ENCODE data around the gene CARD19.
A peak's percentile ranks its signal among the peaks of the same experiment; 100 is the strongest.

CARD19 gene

DNA sequence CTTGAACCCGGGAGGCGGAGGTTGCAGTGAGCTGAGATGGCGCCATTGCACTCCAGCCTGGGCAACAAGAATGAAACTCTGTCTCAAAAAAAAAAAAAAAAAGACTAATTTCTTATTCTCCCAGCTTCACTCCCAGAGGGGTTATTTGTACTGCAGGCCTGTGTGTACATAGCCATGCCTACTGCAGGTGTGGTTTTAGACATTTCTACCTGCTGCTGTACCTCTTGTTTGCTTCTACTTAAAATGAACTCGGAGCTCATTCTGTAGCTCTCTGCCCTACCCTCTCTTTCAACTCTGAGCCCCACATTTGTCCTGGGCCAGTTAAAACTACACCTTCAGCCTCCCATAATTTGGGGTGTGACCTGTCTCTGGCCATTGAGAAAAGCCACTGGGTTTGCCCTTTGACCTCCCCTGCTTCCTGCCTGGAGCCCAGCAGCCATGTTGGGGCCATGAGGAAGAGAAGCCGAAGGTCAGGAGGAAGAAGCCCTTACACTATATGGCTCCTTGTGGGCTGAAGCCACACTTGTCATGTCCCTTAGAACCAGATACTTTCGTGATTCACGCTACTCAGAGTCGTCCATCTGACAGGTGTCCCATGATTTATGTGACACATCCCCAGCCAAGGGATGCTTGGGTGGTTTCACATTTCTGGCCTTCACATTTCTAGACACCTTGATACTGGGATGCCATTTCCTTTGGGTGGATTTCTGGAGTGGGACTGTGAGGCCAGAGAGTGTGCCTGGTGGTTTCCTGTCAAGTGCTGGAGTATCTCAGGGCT, 9.4 kb upstream of the CARD19 start:
- DNase-seq (ENCODE audit: low read depth in 2 of 2), result no peak

DNA sequence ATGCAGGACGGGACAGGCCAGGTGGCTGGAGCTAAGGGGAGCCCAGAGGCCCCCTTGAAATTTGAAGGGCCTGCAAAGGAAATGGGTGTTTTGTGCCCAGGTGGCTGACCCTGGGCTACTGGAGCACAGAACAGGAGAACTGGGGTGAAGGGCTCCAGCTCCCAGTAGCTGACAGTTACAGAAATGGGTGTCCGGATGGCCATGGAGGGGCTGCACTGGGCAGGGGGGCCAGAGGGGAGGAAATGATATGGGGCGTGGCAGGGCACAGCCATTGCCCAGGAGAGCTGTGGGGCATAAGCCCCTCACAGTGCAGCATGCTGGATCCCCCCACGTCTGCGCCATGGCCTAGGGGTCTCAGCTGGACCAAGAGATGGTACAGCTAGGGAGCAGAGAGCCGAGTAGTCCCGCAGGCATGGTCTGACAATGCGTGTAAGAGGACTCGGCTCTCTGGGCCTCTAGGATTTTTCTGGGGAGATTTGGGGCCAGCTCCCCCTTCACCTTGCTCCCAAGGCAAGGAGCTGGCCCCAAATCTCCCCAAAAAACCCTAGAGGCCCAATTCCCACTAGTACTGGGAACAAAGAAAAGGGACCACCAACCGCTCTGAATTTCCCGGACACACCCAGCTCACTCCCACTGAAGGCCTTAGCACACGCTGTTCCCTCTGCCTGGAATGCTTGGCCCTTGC, 7.9 kb upstream of the CARD19 start:
- no peak for DNase-seq (ENCODE audit: low read depth in 2 of 2)

DNA sequence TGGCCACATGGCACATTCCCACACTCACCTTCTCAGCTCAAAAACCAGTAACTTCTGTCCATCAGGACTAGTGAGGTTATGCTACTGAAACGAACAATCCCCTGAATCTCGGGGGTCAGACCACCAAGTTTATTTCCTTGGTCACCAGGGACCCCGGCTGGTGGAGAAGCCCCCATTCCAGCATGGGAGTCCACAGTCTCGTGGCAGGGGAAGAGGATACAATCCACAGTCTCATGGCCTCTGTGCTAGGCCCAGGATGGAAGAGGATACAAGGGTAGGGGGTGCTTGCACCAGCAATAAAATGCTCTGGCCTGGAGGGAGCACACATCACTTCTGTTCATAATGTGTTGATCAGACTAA, 7.4 kb upstream of the CARD19 start:
- DNase-seq (ENCODE audit: low read depth in 2 of 2), result no peak

DNA sequence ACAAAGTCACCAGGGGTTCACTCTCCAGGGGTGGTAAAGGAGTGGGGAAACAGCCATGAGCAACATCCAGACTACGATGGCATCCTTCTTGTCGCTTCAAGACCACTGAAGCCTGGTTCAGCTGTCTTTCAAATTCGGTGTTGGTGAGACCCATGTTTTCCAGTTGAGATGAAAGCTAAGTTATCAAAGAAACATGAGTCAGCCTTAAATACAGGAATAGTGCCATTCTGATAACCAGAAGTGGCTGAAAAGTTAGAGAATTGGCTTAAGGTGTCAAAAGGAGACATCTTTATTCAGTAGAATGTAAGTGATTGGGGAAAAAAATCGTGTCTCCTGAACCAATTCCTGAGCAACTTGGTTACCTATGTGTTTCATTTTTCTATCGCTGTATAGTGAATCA, 7.0 kb upstream of the CARD19 start:
- no peak for DNase-seq (ENCODE audit: low read depth in 2 of 2)

DNA sequence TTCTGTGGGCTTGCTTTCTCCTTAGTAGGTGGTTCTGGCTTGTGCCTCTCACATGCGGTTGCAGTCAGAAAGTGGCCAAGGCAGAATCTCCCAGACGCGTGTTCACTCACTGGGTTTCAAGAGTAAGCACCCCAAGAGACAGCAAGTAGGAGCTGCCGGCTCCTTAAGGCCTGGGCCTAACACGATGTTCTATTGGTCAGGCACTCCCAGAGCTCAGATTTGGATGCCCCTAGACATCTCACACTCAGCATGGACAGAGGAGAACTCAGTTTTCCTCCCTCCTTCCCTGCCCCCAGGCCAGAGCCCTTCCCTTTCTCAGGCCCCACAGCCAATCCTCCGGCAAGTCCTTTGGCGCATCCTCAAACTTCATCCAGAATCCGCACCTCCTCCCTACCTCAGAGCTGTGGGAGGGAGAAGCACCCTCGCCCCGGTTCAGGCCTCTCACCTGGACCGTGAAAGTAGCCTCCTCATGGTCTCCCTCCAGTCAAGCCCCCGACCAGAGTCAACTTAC, 6.5 kb upstream of the CARD19 start:
- DNase-seq (ENCODE audit: low read depth in 2 of 2), result no peak

DNA sequence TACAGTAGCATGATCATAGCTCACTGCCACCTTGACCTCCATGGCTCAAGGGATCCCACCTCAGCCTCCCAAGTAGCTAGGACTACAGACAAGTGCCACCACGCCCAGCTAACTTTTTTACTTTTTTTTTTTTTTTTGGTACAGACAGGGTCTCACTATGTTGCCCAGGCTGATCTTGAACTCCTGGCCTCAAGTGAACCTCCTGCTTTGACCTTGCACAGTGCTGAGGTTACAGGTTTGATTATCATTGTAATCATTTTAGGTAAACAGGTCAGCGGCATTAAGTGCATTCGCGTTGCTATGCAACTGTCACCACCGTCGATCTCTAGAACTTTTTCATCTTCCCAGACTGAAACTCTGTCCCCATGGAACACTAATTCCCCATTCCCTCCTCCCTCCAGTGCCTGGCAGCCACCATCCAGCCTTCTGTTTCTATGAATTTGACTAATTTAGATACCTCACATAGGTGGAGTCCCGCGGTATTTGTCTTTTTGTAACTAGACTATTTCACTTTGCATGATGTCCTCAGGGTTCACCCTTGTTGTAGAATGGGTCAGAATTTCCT, 5.8 kb upstream of the CARD19 start:
- no peak for DNase-seq (ENCODE audit: low read depth in 2 of 2)

DNA sequence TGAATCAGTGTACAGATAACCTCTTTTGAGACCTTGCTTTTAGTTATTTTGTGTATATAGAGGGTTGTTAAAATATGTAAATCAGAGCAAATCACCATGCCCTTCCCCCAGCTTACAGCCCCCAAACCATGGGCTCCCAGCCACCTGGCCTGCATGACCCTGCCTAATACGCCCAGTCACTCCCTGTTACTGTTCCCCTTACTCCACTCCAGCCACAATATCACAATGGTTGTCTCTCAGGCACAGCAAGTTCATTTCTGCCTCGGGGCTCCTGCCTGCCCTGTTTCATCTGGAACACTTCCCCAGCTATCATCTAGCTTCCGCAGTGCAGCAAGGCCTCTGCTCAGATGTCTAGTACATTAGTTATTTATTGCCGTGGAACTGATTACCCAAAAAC, 5.0 kb upstream of the CARD19 start:
- no peak for DNase-seq (ENCODE audit: low read depth in 2 of 2)

DNA sequence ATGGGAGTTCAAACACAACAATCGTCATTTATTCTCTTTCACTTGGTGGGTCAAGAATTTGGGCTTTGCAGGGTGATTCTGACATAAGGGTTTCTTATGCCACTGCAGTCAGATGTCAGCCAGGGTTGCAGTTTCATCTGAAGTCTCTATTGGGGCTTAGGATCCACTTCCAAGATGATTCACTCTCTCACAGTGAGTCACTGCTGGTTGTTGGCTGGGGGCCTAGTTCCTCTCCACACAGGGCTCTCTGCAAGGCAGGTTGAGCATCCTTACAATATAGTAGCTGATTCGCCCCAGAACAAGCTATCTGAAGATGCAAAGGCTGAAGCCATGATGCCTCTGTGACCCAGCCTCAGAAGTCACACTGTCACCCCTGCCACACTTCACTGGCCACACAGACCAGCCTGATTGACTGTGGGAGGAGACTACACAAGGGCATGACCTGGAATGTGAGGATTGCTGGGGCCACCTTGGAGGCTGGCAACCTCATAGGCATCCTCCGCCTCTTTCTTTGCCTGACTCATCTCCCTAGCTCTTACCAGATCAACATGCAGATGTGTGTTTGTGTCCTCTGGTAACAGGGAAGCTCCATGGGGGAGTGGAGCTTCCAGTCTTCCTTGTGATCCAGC, 4.5 kb upstream of the CARD19 start:
- DNase-seq (ENCODE audit: low read depth in 2 of 2), result peak; percentile 44 to 47

DNA sequence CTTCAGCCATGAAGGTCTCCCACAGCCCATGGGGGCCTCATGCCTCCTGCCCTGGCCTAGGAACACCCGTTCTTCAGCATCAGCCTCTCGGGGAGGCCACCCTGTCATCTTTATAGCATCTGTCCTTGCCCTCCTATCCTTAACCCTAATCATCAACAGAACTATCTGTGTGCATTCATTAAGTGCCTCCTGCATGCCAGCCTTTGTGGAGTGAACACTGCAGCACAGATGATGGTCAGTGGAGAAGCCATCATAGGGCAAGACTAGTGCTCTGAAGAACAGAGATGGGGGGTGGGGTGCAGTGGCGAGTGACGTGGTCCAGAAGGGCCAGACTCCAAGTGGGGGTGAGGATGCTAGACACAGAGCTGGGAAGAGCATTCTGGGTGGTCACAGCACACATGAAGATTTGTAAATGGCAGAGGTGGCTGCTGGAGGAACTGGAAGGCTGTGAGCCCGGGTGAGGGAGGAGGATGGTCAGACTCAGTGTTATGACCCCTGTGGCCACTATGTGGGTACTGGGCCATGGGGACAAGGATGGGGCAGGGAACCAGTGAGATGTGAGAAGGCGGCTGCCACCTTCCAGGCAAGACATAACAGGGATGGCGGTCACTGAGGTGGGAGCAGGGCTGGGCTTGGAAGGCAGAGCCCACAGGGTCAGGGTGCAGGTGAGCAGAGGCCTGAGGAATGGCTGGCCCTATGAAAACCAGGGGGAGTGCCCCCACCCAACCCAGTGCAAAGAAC, 3.6 kb upstream of the CARD19 start:
- DNase-seq (ENCODE audit: low read depth in 2 of 2), result no peak

DNA sequence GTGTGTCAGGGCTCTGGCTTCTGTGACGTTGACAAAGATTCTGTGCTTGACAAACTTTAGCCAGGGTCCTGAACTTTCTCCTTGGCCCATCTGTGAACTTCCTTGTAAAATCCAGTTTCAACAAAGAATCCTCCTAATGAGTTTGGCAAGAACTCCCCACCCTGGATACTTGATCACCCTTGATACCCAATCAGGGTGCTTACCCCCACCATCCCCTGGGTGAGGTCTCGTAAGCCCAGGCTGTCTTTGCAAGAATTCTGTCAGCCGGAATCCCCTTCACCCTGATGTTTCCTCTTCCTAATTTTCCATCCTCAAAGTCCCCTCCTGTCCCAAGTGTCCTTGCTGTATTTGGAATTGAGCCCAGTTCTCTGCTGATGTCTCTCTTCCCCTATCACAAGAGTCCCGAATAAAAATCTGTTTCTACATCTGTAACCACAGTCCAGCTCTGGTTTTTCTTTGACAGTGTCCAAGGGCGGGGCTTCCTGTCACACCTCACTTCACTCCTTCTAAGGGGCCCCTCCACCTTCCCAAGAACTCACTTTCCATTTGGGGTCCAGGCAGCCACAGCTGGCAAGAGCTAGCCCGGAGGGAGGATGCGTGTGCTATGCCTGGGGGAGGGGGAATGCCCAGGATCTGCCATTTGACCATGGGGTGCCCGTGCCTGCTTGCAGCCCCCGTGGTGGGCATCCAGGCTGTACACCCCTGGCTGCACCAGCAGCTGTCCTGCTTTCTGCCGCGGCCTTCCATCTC, 2.7 kb upstream of the CARD19 start:
- DNase-seq (ENCODE audit: low read depth in 2 of 2), result no peak

DNA sequence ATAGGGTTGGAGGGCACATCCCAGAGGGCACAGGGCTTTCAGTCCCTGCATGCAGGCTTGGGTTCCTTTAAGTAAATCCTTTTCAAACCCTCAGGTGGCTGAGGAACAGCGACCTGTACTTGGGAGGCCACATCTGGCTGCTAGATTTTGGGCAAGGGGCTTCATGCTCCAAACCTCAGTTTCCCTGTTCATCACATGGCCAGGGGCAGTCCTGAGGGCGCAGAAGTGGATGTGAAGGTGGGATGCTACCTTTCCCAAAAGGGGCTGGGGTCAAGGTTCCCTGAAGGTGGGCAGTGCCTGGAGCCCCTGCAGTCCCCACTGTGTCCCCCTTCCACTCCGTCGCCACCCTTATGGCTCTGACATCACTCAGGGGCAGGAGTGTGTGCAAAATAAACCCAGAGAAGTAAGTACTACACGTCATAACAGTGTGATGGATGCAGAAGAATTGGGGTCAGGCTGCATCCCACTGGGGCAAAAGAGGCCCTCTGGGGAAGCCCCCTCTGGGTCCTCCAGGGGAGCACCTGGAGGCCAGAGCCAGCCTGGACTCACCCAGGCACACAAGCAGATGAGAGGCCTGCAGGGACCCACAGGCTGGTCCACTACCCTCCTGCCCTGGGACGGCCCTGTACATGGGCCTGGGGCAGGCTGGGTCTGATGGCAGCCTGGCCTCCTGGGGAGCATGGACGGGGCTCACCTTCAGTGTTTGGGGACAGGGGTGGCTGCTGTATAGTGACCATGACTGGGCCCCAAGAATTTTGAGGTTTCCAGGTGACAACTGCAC, 1.9 kb upstream of the CARD19 start:
- DNase-seq (ENCODE audit: low read depth in 2 of 2), result no peak

DNA sequence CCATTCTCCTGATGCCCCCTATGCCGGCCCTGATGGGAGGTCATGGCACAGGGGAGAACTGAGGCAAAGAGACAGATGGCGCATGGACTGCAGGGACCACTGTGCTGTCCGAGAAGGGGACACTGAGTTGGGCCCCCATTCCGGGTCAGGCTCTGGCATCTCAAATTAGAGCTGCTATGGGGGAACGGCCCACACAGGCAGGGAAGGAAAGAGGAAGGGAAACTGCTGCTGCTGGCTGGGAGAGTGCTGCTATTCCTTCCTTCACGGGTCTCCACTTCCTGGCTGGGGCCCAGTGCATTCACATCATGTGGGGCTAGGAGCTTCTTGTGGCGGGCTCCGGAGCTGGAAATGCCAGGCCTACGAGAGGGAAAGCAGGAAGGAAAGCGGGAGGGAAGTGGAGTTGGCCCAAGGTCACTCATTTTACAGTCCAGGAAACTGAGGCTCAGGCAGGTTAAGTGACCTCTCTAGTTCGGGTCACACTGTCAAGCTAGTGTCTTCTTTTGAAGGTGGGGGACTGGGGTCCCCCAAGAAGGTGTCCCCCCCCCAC, 1.3 kb upstream of the CARD19 start:
- no peak for DNase-seq (ENCODE audit: low read depth in 2 of 2)

DNA sequence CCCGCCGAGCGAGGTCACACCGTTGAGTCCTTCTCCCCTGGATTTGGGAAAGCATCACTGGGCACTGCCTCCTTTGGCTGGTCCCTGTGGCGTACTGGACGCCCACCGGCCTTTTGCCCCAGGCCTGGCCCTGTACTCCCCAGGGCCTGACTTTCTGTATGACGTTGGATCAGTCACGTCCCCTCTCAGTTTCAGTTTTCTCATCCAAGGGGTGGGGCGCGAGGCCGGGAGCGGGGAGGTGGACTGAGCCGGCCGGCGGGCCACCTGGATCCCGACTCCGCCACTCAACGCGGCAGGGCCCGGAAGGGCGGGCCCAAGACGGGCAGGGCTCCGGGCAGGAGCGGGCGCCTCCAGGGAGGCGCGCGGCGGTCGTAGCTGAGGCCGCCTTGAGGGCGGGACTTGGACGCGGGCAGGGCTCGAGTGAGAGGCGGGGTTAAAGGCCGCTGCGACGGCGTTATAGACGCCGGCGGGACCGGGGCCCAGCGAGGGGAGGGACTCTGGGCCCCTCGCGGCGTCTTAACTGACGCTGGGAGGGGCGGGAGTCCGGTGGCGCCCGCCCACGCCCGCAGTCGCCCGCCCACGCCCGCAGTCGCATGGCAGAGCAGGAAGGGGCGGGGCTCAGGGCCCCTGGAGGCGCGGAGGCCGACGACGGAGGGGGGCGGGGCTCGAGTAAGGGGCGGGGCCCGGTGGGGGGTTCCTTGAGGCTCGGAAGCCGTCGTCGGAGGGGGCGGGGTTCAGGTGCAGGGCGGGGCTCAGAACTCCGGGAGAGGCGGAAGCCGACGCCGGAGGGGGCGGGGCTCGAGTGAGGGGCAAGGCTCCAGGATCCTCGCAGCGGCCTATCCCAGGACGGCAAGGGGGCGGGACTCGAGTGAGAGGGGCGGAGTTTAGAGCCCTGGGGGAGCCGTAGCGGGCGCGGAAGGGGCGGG, 549 bp upstream of the CARD19 start:
- peak; percentile 94 to 96 for DNase-seq (ENCODE audit: low read depth in 2 of 2)

DNA sequence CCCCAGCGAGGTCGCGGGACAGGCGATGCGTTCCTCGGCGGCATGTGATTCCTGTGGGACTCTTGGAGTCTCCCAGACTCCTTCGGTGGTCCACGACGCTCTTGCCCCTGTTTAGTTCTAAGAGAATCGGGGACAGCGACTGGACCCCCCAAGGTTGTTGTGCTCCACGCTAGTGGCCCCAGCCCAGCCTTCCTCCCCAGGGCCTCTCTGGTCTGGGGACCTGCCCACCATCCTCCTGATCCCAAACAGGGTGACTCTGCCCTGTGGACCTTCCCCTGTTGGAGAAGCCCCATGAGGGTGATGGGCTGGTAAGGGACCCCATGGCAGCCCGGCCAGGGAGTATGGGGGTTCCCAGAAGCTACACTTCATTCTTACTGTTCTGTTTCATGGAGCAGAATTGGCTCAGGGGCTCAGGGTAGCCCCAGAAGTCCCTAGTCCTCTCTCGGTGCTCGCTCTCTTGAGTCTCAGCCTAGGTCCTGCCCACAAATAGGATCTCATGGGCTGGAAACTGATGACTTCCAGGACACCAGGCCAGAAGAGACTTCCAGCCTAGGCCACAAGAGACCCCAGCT, 880 bp downstream of the CARD19 start:
- no peak for DNase-seq (ENCODE audit: low read depth in 2 of 2)

DNA sequence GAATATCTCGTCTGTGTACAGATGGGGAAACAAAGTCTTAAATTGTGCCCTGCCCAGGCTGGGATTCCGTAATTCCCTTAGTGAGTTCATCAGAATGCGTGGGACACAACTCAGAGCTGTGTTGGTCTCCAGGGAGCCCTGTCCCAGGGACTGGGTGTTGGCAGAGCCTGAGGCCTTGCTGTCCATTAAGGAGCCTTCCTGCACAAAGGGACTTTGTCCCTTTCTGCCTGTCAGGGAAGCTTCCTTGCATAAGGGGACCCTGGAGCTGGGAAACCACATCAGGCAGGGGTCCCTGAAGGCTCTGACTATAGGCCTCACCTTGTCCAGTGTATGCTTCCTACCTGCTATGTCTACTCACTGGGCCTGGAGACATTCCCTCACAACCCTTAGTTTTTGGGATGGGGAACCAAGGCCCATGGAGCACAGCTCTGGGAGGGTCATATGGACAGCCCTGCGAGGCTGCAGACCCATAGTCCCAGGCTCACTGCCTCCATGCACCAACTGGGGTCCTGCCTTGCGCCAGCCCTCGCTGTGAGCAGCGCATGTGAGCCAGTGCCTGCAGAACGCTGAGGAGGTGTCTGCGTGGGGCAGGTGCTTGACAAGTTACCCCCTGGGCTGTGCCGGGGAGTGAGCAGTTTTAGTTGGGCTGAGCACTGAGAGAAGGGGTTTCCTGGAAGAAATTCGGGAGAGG, 1.6 kb downstream of the CARD19 start:
- no peak for DNase-seq (ENCODE audit: low read depth in 2 of 2)

DNA sequence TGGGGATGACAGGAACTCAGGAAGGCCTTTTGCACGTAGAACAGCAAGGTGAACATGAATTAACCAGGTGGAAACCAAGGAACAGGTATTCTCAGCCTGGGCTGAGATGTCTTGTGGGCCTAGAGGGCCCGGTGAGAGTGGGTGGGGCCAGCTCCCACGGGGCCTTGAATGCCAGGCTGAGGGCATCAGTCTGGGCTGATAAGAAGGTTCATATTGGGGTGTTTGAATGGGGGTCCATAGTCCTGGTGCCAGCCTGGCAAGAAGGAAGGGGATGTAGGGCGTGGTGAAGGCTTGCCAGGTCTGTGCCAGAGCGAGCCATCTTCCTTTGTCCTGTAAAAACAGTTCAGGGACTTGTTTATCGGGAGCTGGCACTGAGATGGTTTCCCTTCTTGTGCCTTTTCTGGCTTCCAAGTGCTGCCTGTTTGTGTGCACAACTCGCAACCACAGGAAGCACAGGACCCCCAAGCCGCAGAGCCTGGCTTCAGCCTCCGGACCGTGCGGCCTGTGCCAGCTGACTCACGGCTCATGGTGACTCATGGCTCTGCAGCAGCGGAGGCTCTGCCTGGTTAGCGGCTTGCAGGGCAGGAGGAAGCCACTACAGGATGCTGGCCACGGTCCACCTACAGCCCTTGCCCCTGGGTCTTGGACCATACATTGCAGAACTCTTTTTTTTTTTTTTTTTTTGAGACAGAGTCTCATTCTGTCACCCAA, 2.4 kb downstream of the CARD19 start:
- DNase-seq (ENCODE audit: low read depth in 2 of 2), result peak; percentile 76

DNA sequence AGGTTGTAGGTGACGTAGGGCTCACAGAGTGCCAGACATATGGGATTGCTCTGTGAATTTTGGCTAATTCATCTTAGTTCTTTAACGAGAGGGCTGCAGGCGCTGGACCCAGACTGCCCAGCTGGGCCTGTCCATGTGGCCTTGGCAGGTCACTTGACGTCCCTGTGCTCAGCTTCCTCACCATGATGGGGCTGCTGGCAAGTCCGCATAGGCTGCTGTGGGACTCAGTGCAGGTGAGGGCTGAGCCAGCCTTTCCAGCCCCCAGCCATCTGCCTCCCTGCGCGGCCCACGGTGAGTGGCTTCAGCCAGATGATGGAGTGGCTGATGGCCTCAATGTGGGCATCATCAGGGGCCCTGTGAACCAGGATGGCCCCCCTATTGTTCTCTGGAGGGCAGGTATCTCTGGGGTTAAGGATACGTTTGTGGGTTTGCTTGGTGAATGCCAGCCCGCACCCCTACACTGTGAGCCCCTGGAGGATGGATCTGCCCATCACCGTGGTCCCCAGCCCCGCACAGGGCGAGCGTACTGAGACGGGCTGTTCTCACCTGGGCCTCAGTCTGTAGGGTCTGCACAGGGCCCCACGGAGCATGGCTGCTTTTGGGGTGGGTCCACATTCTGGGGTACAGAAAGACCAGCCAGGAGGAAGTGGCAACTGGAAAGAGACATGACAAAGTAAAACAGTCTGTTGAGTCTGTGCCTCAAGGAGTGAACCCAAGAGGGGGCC, 3.7 kb downstream of the CARD19 start:
- DNase-seq (ENCODE audit: low read depth in 2 of 2), result no peak
